AG09319 (cell line): ENCODE data around the gene FKBP11.
"Not testable (repeated sequence)": the region's sequence is repeated elsewhere in the genome, so short reads cannot be mapped to it uniquely, and the experiment has no call there.

Experiments used
- DNase-seq: peaks from one replicate; pipeline ENCODE4 v3.0.0-alpha.2; 2010; ENCODE audit warnings: low read depth; ENCODE audit errors: extremely low read depth
- CTCF ChIP-seq: IDR thresholded peaks from 2 replicates; pipeline ENCODE4 v1.5.1; 2011; ENCODE audit warnings: low read depth, mild to moderate bottlenecking, inconsistent platforms, low read length, moderate library complexity

FKBP11 gene

DNA sequence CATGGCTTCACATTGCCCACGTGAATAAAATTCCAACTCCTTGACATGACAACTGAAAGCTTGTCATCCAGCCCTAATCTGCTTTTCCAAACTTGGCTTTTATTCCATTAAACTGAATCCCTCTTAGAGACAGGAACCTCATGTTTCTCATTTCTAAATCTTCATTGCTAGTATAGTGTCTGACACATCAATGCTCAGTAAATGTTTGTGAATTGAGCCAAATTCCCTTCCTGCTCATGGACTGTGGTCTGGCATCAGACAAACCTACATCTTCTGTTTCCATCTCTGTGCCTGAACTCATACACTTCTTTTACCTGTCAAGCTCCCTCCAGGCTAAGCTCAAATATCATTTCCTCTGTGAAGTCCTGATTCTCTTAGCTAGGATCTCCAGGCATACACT lies 4.3 kb upstream of the FKBP11 start:
- DNase-seq = no peak
- no peak for TF ChIP-seq CTCF

DNA sequence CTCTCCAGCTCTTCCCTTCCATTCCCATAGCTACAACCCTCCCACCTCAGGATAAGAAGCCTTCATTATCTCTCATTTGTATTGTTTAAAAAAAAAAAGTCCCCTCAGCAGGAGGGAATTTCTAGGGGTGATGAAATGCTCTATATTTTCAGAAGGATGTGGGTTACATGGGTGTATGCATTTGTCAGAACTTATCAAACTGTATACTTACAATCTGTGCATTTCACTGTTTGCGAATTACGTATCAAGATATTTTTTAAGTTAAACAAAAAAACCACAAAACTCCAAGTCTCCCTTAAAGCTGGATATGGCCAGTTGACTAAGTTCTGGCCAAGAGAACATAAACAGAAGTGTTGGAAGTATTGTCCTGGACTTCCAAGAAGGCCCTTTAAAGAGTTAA lies 2.0 kb upstream of the FKBP11 start:
- DNase-seq = peak; percentile 32
- TF ChIP-seq CTCF = no peak

DNA sequence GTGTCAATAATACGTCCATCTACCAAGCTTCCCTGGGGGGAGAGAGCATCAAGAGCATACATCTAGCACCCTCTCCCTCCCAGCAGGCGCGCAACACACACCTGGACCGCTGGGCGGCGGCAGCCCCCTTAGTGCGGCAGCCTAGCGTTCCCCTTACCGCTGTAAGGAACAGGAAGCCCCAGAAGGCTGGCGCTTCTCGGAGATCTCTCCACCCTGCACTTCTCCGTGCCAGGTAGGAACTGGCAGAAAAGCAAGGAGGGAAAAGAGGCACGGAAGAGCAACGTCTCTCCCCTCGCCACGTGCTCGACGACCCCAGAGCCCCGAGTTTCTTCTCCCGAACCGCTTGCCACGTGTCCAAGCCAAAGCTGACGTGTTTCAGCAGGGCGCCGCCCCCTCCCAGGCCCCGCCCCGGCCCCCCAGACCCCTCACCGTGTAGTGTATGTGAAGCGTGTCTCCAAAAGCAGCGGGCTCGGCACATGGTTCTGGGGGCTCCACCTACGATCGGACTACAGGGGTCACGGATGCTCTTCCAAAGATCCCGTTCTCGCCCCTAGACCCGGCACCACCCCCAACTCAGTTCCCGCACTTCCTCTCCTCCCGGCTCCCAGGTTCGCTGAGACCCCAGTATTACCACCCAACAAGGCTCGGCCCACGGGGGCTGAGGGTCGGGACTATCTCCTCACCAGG lies 532 bp downstream of the FKBP11 start:
- TF ChIP-seq CTCF = peak; percentile 55
- no peak for DNase-seq

DNA sequence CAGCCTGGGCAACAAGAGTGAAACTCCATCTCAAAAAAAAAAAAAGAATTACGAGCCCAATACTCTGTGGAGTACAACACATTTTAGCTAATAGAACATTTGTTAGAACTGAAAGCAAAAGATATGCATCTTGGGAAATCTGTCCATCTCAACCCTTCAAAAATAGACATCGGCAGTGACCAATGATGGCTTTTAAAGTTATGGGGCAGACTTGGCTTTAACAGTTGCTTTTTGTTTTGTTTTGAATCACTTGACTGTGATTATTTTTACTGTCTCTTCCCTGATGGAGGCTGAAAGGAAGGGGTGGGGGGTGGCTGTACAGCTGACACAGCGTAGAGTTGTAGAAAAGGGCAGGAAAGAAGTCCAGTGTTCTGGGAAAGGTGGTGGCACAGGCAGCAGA lies 2.2 kb downstream of the FKBP11 start:
- DNase-seq = no peak
- TF ChIP-seq CTCF = no peak

- no peak for TF ChIP-seq CTCF
- DNase-seq = no peak
These were observed 7.3 kb downstream of the FKBP11 start for GRCh38 chr12:48917857-48918537.

DNA sequence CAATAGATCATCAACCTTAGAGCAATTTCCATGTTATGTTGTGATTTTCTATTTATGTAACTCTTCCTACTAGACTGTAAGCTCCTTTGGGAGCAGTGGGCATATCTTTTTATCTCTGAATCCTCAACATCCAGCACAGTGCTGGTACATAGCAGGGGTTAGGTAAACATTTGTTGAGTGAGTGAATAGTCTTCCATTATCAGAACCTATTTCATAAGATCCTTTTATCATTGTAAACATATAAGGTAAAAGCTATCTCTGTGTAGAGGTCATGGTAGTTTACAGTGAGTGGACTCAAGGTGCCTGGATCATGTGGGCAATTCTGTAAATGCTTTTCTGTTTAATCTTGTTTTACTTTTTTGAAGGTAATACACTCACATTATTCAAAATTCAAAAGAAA lies 15.1 kb downstream of the FKBP11 start:
- no peak for TF ChIP-seq CTCF
- no peak for DNase-seq

GRCh38 chr12:48909698-48910097 lies 15.6 kb downstream of the FKBP11 start:
- DNase-seq = not testable (repeated sequence)

GRCh38 chr12:48907245-48907644 lies 18.0 kb downstream of the FKBP11 start:
- no peak for TF ChIP-seq CTCF
- DNase-seq = no peak
